ENCODE measurements around the gene SAMD14. TPM values are rescaled to one million over a fixed set of nuclear protein-coding genes. Genes with fewer than 3 reads are reported as not detected.

The SAMD14 gene
- total and polyA plus RNA-seq, 2 of the 4 experiments (the other 2 are of a cell fraction), result 1.4 to 6.2 TPM

DNA sequence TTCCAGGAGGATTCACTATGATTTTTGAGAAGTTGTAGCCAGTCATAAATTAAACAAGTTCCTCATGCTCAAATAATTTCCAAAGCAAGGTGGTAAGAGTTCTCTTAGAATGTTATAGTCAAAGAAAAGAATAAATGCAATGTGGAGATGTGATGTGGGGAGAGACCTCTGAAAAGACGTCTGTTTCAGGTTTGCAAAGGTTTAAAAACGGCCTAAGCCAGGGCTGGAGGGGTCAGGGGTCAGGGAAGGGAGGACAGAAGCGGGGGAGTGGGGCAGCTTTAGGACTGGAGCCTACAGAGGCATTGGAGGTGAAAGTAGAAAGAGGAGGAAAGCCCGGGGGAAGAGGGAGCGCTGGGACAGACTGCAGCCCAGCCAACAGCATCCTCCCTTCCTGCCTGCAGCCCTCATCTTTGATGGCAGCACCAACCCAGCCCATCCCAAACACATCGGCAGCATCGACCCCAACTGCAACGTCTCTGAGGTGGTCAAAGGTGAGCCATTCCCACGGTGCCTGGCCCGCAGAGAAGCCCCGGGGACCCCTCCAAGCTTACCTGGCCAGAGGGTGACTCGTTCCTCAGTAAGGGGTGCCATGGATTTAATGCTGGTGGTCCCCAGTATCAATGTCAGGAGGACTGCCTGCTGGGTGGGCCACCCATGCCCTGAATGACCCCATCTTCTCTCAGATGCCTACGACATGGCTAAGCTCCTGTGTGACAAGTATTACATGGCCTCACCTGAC is 23.4 kb downstream of the SAMD14 start:
- POLR2A ChIA-PET (ENCODE audit: unreplicated experiment), result no interaction called here
- H3K36me3 ChIP-seq (ENCODE audit: control insufficient read depth, insufficient read depth, low read length), result peaks cover 28% of the 10 kb centered on the region; the same call in 1 of the 2 replicates
- in situ Hi-C loops (cut with MboI; ENCODE audit: low sequenced_read_pairs) (no loop called here), dilution Hi-C loops (cut with HindIII; ENCODE audit: low sequenced_read_pairs, unreplicated experiment) (no loop called here), intact Hi-C loops (cut with micrococcal nuclease) (no loop called here)
- no peak overlapping the region for H2AK5ac ChIP-seq (ENCODE audit: low read depth, low read length)
- no peaks in the 10 kb centered on the region for H3K27me3 ChIP-seq (ENCODE audit: control insufficient read depth, insufficient read depth, low read length)
- no peak overlapping the region for H2BK15ac ChIP-seq (ENCODE audit: low read depth, low read length)
- no peak overlapping the region for H3K23ac ChIP-seq (ENCODE audit: low read depth, low read length)
- CTCF ChIA-PET, result no interaction called here
- BruUV-seq (replicated peaks), result no TSS peak
- H3K9ac ChIP-seq (ENCODE audit: low read depth, low read length), result no peak overlapping the region
- H2BK20ac ChIP-seq (ENCODE audit: low read depth, low read length), result no peak overlapping the region
- no peak overlapping the region for H2AFZ ChIP-seq (replicated peaks; ENCODE audit: low read length, poor library complexity)
- H2AK9ac ChIP-seq (replicated peaks; ENCODE audit: low read depth, low read length, poor library complexity), result no peak overlapping the region
- WGBS, 2 experiments (ENCODE audit: extremely low coverage in 2 of 2, insufficient read length in 1 of 2), result 60% methylated on average over 4 of the region's 13 CpGs; no CpG with 5 or more reads in 1 of the 2 experiments
- no peak overlapping the region for H3K4me2 ChIP-seq (ENCODE audit: low read depth, low read length)
- H3K9me3 ChIP-seq (ENCODE audit: control insufficient read depth, insufficient read depth, low read length), result no peaks in the 10 kb centered on the region
- H3K4ac ChIP-seq (ENCODE audit: low read depth, low read length), result no peak overlapping the region
- H3K18ac ChIP-seq (ENCODE audit: low read depth, low read length), result no peak overlapping the region
- DNase-seq, result no peak
- H3K14ac ChIP-seq (replicated peaks; ENCODE audit: low read depth, low read length), result no peak overlapping the region
- peaks cover 6% of the 10 kb centered on the region for H3K4me1 ChIP-seq (ENCODE audit: control insufficient read depth, insufficient read depth, low read length)
- no peak overlapping the region for H4K8ac ChIP-seq (ENCODE audit: low read depth in 2 of 2, low read length in 2 of 2)
- H3K9me1 ChIP-seq (ENCODE audit: insufficient read depth, low read length), result peaks cover 6% of the 10 kb centered on the region
- no peaks in the 10 kb centered on the region for H4K20me1 ChIP-seq (ENCODE audit: insufficient read depth, low read length)
- no peak overlapping the region for H3K27ac ChIP-seq (ENCODE audit: insufficient read depth, low read length)
- H3K4me3 ChIP-seq (ENCODE audit: insufficient read depth, low read depth, low read length), result no peak overlapping the region
- no peak overlapping the region for H2BK120ac ChIP-seq (ENCODE audit: low read depth, low read length)
- no peak overlapping the region for H4K5ac ChIP-seq (ENCODE audit: low read depth, low read length)
- H2BK5ac ChIP-seq (ENCODE audit: low read depth, low read length, poor library complexity, severe bottlenecking), result no peak overlapping the region
- TF ChIP-seq RCOR1 (IDR thresholded peaks at IDR 0.05; ENCODE audit: insufficient replicate concordance, low read length) (no peak), RAD21 (IDR thresholded peaks at IDR 0.05; ENCODE audit: low read length) (no peak), MAZ (IDR thresholded peaks at IDR 0.05; ENCODE audit: borderline replicate concordance, low read depth, low read length) (no peak), RFX5 (IDR thresholded peaks at IDR 0.05; ENCODE audit: low read depth, low read length) (no peak), POLR2A (IDR thresholded peaks at IDR 0.05; ENCODE audit: low read depth, low read length) (no peak), CHD1 (IDR thresholded peaks at IDR 0.05; ENCODE audit: low read depth, low read length) (no peak), FOS (IDR thresholded peaks at IDR 0.05; ENCODE audit: low read depth, low read length) (no peak), NFE2L2 (IDR thresholded peaks at IDR 0.05; ENCODE audit: low read depth, low read length) (no peak), CTCF (conservative IDR thresholded peaks at IDR 0.05; ENCODE audit: low read depth, low read length) (no peak), MAFK (IDR thresholded peaks at IDR 0.05; ENCODE audit: low read depth, low read length) (no peak), SMC3 (IDR thresholded peaks at IDR 0.05; ENCODE audit: low read depth, low read length) (no peak), BHLHE40 (IDR thresholded peaks at IDR 0.05; ENCODE audit: low read depth, low read length) (no peak), CEBPB (IDR thresholded peaks at IDR 0.05; ENCODE audit: low read depth, low read length) (no peak), MXI1 (IDR thresholded peaks at IDR 0.05; ENCODE audit: borderline replicate concordance, low read depth, low read length) (no peak)
- TF ChIP-seq, protein P1, sequence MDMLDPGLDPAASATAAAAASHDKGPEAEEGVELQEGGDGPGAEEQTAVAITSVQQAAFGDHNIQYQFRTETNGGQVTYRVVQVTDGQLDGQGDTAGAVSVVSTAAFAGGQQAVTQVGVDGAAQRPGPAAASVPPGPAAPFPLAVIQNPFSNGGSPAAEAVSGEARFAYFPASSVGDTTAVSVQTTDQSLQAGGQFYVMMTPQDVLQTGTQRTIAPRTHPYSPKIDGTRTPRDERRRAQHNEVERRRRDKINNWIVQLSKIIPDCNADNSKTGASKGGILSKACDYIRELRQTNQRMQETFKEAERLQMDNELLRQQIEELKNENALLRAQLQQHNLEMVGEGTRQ (IDR thresholded peaks at IDR 0.05; ENCODE audit: low read depth, low read length), result no peak
- TF ChIP-seq, protein P2, sequence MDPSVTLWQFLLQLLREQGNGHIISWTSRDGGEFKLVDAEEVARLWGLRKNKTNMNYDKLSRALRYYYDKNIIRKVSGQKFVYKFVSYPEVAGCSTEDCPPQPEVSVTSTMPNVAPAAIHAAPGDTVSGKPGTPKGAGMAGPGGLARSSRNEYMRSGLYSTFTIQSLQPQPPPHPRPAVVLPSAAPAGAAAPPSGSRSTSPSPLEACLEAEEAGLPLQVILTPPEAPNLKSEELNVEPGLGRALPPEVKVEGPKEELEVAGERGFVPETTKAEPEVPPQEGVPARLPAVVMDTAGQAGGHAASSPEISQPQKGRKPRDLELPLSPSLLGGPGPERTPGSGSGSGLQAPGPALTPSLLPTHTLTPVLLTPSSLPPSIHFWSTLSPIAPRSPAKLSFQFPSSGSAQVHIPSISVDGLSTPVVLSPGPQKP (IDR thresholded peaks at IDR 0.05; ENCODE audit: borderline replicate concordance, low read depth, low read length), result no peak
- H4K91ac ChIP-seq (ENCODE audit: insufficient read depth, low read depth, low read length), result no peak overlapping the region
- ATAC-seq (ENCODE audit: low read depth), result no peak
- H3K56ac ChIP-seq (ENCODE audit: extremely low read depth, insufficient read depth, low read length), result no peak overlapping the region
- H3K79me1 ChIP-seq (ENCODE audit: low read depth in 1 of 2, low read length in 2 of 2), result no peaks in the 10 kb centered on the region; a peak in 1 of 4 replicates
